Mononuclear cell (primary cell): Measurements from ENCODE around the gene RMI2. TPM values are rescaled to one million over a fixed set of nuclear protein-coding genes. Genes with fewer than 3 reads are reported as not detected.

ENCODE experiments used
- H3K27me3 ChIP-seq: 2 replicates; pipeline ENCODE4 v1.6.0; 2011; ENCODE audit warnings: low read length, control low read depth; ENCODE audit not compliant: insufficient read depth
- H3K4me1 ChIP-seq: 2 replicates; pipeline ENCODE4 v1.5.1; 2011; ENCODE audit warnings: mild to moderate bottlenecking, low read length, control low read depth; ENCODE audit not compliant: insufficient read depth
- H3K4me3 ChIP-seq: 2 replicates; pipeline ENCODE4 v1.5.1; 2011; ENCODE audit warnings: mild to moderate bottlenecking, low read length, moderate library complexity
- H3K9me3 ChIP-seq: 2 replicates; pipeline ENCODE4 v1.5.1; 2011; ENCODE audit warnings: low read depth, mild to moderate bottlenecking, control low read depth, low read length
- total RNA-seq: library from RNA; depleted of rRNA; stranded (reverse); fragments of >200 nt; gene quantifications from one replicate; pipeline ENCODE4 v1.2.3, GENCODE V29; 2012

RMI2 gene
- total RNA-seq, 1 donor, result 1.2 TPM

DNA sequence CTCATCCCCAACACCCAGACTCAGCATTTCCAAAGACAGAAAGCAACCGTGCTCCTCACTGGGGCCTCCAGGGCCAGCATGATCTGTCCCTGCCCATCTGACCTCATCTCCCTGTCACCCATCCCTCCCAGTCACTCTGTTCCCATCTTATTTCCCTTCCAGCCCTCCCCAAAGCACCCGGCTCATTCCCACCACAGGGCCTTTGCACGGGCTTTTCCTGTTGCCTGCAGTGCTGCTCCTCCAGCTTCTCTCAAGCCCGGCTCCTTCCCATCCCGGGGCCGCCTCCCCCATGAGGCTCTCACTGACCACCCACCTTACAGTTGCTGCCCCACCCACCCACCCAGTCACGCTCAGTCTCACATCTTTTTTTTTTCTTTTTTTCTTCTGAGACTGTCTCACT lies 54.8 kb downstream of the RMI2 start:
- Histone ChIP-seq H3K4me1 (no peaks in the 10 kb centered on the region), H3K27me3 (no peaks in the 10 kb centered on the region), H3K4me3 (no peak overlapping the region), H3K9me3 (no peaks in the 10 kb centered on the region)

Other genes starting within 250 kb of the RMI2 start
- 41.2 TPM for gene SOCS1, start 89.3 kb upstream of the RMI2 start, total RNA-seq
- not detected for gene TNP2, start 76.1 kb upstream of the RMI2 start, total RNA-seq
- not detected for gene PRM3, start 71.8 kb upstream of the RMI2 start, total RNA-seq
- gene PRM2, start 69.0 kb upstream of the RMI2 start, total RNA-seq, result not detected
- not detected for gene PRM1, start 64.1 kb upstream of the RMI2 start, total RNA-seq
- 169 TPM for gene LITAF, start 241.5 kb downstream of the RMI2 start, total RNA-seq